Stimulated activated CD8-positive, alpha-beta memory T cell treated with anti-CD3 and anti-CD28 coated beads, Interleukin-7, amount 100 ng/mL, for 4 hours (primary cell): ENCODE measurements around the gene ACYP2.
"Not testable (repeated sequence)": the region's sequence is repeated elsewhere in the genome, so short reads cannot be mapped to it uniquely, and the experiment has no call there.

Experiments
- DNase-seq, 2 donors: peaks; one replicate each; pipeline ENCODE4 v3.0.0-alpha.2; 2020; ENCODE audit warnings: low read depth in 2 of 2

The ACYP2 gene

GRCh38 chr2:54115284-54116137, at the start of gene ACYP2:
Gene ACYP2 (plus strand): TSS chr2:54115615.
- DNase-seq, result peak; percentile 89

GRCh38 chr2:54065891-54066290, 49.5 kb upstream of the ACYP2 start:
- no peak for DNase-seq

GRCh38 chr2:54067851-54068375, 47.5 kb upstream of the ACYP2 start:
- DNase-seq, result no peak

GRCh38 chr2:54072483-54072882, 42.9 kb upstream of the ACYP2 start:
- not testable (repeated sequence) for DNase-seq

GRCh38 chr2:54073796-54074195, 41.6 kb upstream of the ACYP2 start:
- DNase-seq, result no peak

GRCh38 chr2:54074606-54075341, 40.6 kb upstream of the ACYP2 start:
- no peak for DNase-seq

- DNase-seq, result no peak
Measured at GRCh38 chr2:54076586-54076985, 38.8 kb upstream of the ACYP2 start.

- DNase-seq, result no peak
Measured at GRCh38 chr2:54077088-54077900, 38.1 kb upstream of the ACYP2 start.

GRCh38 chr2:54079331-54079730, 36.1 kb upstream of the ACYP2 start:
- DNase-seq, result no peak

- DNase-seq, result no peak
Measured at GRCh38 chr2:54081574-54081973, 33.8 kb upstream of the ACYP2 start.

- no peak for DNase-seq
Measured at GRCh38 chr2:54083021-54083420, 32.4 kb upstream of the ACYP2 start.

- DNase-seq, result no peak
Measured at GRCh38 chr2:54083445-54083844, 32.0 kb upstream of the ACYP2 start.

- DNase-seq, result no peak
Measured at GRCh38 chr2:54084600-54084999, 30.8 kb upstream of the ACYP2 start.

- no peak for DNase-seq
Measured at GRCh38 chr2:54085069-54085468, 30.3 kb upstream of the ACYP2 start.

- no peak for DNase-seq
Measured at GRCh38 chr2:54086157-54086556, 29.3 kb upstream of the ACYP2 start.

GRCh38 chr2:54088191-54088634, 27.2 kb upstream of the ACYP2 start:
- DNase-seq, result no peak

GRCh38 chr2:54088719-54089118, 26.7 kb upstream of the ACYP2 start:
- no peak for DNase-seq

- DNase-seq, result no peak
Measured at GRCh38 chr2:54090521-54091117, 24.8 kb upstream of the ACYP2 start.

- no peak for DNase-seq
Measured at GRCh38 chr2:54092940-54093339, 22.5 kb upstream of the ACYP2 start.

GRCh38 chr2:54095406-54095805, 20.0 kb upstream of the ACYP2 start:
- DNase-seq, result not testable (repeated sequence)

GRCh38 chr2:54096141-54096540, 19.3 kb upstream of the ACYP2 start:
- not testable (repeated sequence) for DNase-seq
